A673 (cell line): ENCODE results near the gene SIRPA. TPM values are rescaled to one million over a fixed set of nuclear protein-coding genes. Genes with fewer than 3 reads are reported as not detected.
A peak's percentile ranks its signal among the peaks of the same experiment; 100 is the strongest.

Experiments used
- BruUV-seq: library from RNA; stranded (reverse); fragments of 400-500 nt; replicated peaks from 2 replicates; lab custom pipeline; 2021; lab: Mats Ljungman, UMichigan
- CTCF ChIA-PET: fragments of 300-600 bp; sonication (Branson Sonifier 250); formaldehyde crosslinking; loops from one replicate; lab custom pipeline; 2022; ENCODE audit warnings: antibody characterized with exemption; lab: Charles Lee
- POLR2A ChIA-PET: fragments of 300-600 bp; sonication (Branson Sonifier 250); formaldehyde crosslinking; loops from one replicate; lab custom pipeline; 2022; ENCODE audit warnings: antibody characterized with exemption; ENCODE audit not compliant: low non-redundant PET; lab: Charles Lee
- DNase-seq: peaks from one replicate; pipeline ENCODE4 v3.0.0-alpha.2; 2015; ENCODE audit warnings: low spot score
- H3K27ac ChIP-seq: fragments of 200-600 bp; sonication (generic); 2 replicates; pipeline ENCODE4 v1.5.1; 2016; ENCODE audit warnings: mixed run types, low read depth, mild to moderate bottlenecking, mixed read lengths, antibody characterized with exemption, low read length; ENCODE audit not compliant: poor library complexity, severe bottlenecking
- H3K27me3 ChIP-seq: fragments of 200-600 bp; sonication (generic); replicated peaks from 2 replicates; pipeline ENCODE4 v1.6.1; 2017; ENCODE audit warnings: mixed run types, low read depth, mild to moderate bottlenecking, mixed read lengths, antibody characterized with exemption, low read length; ENCODE audit not compliant: insufficient read depth, poor library complexity
- H3K36me3 ChIP-seq: fragments of 200-600 bp; sonication (generic); 2 replicates; pipeline ENCODE4 v1.6.1; 2016; ENCODE audit warnings: mixed run types, mild to moderate bottlenecking, mixed read lengths, antibody characterized with exemption, low read length; ENCODE audit not compliant: insufficient read depth, poor library complexity, severe bottlenecking
- H3K4me1 ChIP-seq: fragments of 200-600 bp; sonication (generic); 2 replicates; pipeline ENCODE4 v1.6.1; 2017; ENCODE audit warnings: mixed run types, mild to moderate bottlenecking, mixed read lengths, antibody characterized with exemption, low read length; ENCODE audit not compliant: insufficient read depth, poor library complexity, severe bottlenecking
- H3K4me3 ChIP-seq: fragments of 200-600 bp; sonication (generic); 2 replicates; pipeline ENCODE4 v1.5.1; 2016; ENCODE audit warnings: low read depth, mixed run types, mild to moderate bottlenecking, mixed read lengths, low read length; ENCODE audit not compliant: poor library complexity, severe bottlenecking
- H3K9me3 ChIP-seq: fragments of 200-600 bp; sonication (generic); 2 replicates; pipeline ENCODE4 v1.6.1; 2016; ENCODE audit warnings: mixed run types, low read depth, mild to moderate bottlenecking, mixed read lengths, antibody characterized with exemption, low read length; ENCODE audit not compliant: poor library complexity, severe bottlenecking
- EZH2 ChIP-seq: fragments of 200-600 bp; sonication (generic); IDR thresholded peaks from 2 replicates; pipeline ENCODE4 v1.6.1; 2017; ENCODE audit warnings: borderline replicate concordance, low read depth, mild to moderate bottlenecking, mixed read lengths, antibody characterized with exemption, low read length; ENCODE audit not compliant: poor library complexity, severe bottlenecking
- intact Hi-C: fragments of 100-400 bp; cut with micrococcal nuclease; formaldehyde crosslinking; loops from one replicate; pipeline ENCODE4 v1.10.0; 2022; ENCODE audit not compliant: unreplicated experiment
- total RNA-seq: library from RNA; stranded (reverse); gene quantifications from 2 replicates; pipeline ENCODE4 v1.2.3, GENCODE V29; 2021
- TF ChIP-seq, protein P1 (sequence below): fragments of 300-800, 200-600 bp; sonication (generic); conservative IDR thresholded peaks from 2 replicates; pipeline ENCODE4 v1.5.1; 2017; ENCODE audit warnings: low read depth, mild to moderate bottlenecking, antibody characterized with exemption, low read length, moderate library complexity, mixed read lengths

Gene SIRPA
- total RNA-seq, 1 experiment from 2014 or later: 81.0 TPM

DNA sequence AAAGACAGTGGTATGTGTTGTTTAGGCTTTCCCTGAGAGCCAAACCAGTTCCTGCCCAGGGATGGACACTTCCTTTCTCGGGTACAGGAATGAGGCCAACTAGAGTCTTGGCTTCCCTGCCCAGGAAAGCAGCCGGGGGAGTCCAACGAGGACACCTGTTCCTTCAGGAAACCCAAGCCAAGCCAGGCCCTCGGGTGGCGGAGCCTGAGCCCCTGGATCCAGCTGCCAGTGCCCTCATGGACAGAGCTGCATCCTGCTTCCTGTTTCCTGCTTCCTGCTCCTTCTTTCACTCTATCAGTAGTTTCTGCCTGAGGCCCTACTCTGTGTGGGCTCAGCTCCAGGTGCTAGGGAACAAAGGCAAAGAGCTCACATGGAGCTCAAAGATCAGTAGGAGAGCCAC is 7.9 kb upstream of the SIRPA start:
- POLR2A ChIA-PET: interaction anchor here (0.6 kb wide), 1 partner anchor 1345 kb away, joined by 3 read pairs; no protein-coding TSS in a partner anchor

DNA sequence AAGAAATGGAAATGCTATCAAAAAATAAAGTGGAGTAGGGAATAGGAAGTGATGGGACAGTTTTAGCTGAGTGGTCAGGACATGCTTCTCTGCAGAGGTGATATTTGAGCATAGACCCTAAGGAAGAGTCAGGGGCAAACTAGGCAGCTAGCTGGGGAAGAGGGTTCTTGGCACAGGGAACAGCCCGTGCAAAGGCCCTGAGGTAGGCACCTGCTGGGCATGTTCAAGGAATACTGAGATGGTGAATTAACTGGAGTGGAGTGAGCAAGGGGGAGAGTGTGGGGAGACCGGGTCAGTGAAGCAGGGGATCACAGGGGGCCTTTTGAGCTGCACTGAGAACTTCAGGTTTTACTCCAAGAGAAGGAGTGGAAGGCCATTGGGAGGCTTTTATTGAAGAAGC is 7.5 kb upstream of the SIRPA start:
- ChIA-PET POLR2A (no interaction called here), CTCF (no interaction called here)
- TF ChIP-seq, protein P1, sequence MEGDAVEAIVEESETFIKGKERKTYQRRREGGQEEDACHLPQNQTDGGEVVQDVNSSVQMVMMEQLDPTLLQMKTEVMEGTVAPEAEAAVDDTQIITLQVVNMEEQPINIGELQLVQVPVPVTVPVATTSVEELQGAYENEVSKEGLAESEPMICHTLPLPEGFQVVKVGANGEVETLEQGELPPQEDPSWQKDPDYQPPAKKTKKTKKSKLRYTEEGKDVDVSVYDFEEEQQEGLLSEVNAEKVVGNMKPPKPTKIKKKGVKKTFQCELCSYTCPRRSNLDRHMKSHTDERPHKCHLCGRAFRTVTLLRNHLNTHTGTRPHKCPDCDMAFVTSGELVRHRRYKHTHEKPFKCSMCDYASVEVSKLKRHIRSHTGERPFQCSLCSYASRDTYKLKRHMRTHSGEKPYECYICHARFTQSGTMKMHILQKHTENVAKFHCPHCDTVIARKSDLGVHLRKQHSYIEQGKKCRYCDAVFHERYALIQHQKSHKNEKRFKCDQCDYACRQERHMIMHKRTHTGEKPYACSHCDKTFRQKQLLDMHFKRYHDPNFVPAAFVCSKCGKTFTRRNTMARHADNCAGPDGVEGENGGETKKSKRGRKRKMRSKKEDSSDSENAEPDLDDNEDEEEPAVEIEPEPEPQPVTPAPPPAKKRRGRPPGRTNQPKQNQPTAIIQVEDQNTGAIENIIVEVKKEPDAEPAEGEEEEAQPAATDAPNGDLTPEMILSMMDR: no peak
- no peak for TF ChIP-seq EZH2
- Histone ChIP-seq H3K4me1 (peaks cover 61% of the 10 kb centered on the region), H3K27ac (peak overlapping the region; percentile 74), H3K36me3 (peaks cover 15% of the 10 kb centered on the region), H3K27me3 (no peaks in the 10 kb centered on the region), H3K4me3 (no peak overlapping the region), H3K9me3 (no peaks in the 10 kb centered on the region)
- BruUV-seq: no TSS peak
- no peak for DNase-seq
- intact Hi-C loops: loop anchor here (5.0 kb wide), 1 partner anchor 285 kb away; no protein-coding TSS in a partner anchor

More for the DNA sequence above, 7.9 kb upstream of the SIRPA start:
- peak overlapping the region; percentile 74 for H3K27ac ChIP-seq
- BruUV-seq: no TSS peak
- no peak for DNase-seq
- TF ChIP-seq EZH2: no peak
- TF ChIP-seq, protein P1: no peak
- no peaks in the 10 kb centered on the region for H3K9me3 ChIP-seq
- intact Hi-C loops: loop anchor here (5.0 kb wide), 1 partner anchor 285 kb away; no protein-coding TSS in a partner anchor
- H3K36me3 ChIP-seq: peaks cover 15% of the 10 kb centered on the region
- H3K4me3 ChIP-seq: no peak overlapping the region
- no peaks in the 10 kb centered on the region for H3K27me3 ChIP-seq
- CTCF ChIA-PET: no interaction called here
- peaks cover 57% of the 10 kb centered on the region for H3K4me1 ChIP-seq

GRCh38 chr20:1888796-1889463 is 6.3 kb upstream of the SIRPA start:
- TF ChIP-seq, protein P1: no peak
- no peak for TF ChIP-seq EZH2
- DNase-seq: peak; percentile 94
- ChIA-PET CTCF (interaction anchor here (0.9 to 1.3 kb wide), 2 partner anchors 37 to 87 kb away, joined by 3 read pairs; no protein-coding TSS in a partner anchor), POLR2A (interaction anchor here (0.5 to 0.6 kb wide), 2 partner anchors 188 to 485 kb away, joined by 3 to 10 read pairs; no protein-coding TSS in a partner anchor)
- H3K9me3 ChIP-seq: no peaks in the 10 kb centered on the region
- no TSS peak for BruUV-seq
- H3K4me3 ChIP-seq: no peak overlapping the region
- peaks cover 62% of the 10 kb centered on the region for H3K4me1 ChIP-seq
- intact Hi-C loops: loop anchor here (5.0 kb wide), 1 partner anchor 283 kb away; no protein-coding TSS in a partner anchor
- peak overlapping the region; percentile 74 for H3K27ac ChIP-seq
- H3K36me3 ChIP-seq: peaks cover 15% of the 10 kb centered on the region
- no peaks in the 10 kb centered on the region for H3K27me3 ChIP-seq
